ENCODE measurements around the gene ACTG2.

DNA sequence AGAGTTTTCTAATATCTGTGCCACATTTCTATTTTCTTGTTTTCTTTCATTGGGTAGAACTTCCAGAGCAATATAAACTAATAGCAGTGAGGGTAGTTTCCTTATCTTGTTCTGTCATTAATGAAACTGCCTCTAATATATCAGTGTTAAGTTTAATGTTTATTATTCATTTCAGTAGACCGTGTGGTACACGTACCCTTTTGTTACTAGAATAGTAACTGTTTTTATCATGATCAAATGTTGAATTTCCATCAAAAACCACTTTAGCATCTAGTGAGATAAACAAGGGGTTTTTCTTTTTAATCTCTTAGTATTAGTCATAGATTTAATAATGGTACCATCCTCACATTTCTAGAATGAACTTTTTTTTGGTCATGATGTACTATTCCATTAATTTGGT is 49.9 kb downstream of the ACTG2 start:
- TF ChIP-seq EZH2 (IDR thresholded peaks at IDR 0.05; ENCODE audit: insufficient read depth, poor library complexity, severe bottlenecking) (no peak), EZH2phosphoT487 (IDR thresholded peaks at IDR 0.05; ENCODE audit: insufficient read depth, low read depth) (no peak)
